Subcutaneous adipose tissue (tissue), 4 donors: ENCODE results near the gene TPD52L3. TPM values are rescaled to one million over a fixed set of nuclear protein-coding genes. Genes with fewer than 3 reads are reported as not detected.

Experiments used
- CTCF ChIP-seq: fragments of 450-650 bp; IDR thresholded peaks from one replicate; pipeline ENCODE4 v1.5.1; 2016; ENCODE audit warnings: low read depth, mild to moderate bottlenecking, control low read depth, antibody characterized with exemption, moderate library complexity
- total RNA-seq, 4 donors: library from RNA; depleted of rRNA; stranded (reverse); fragments of >200 nt; gene quantifications; one replicate each; pipeline ENCODE4 v1.1.0, GENCODE V29; 2016

Gene TPD52L3
- not detected for total RNA-seq

GRCh38 chr9:6328103-6328502, at the start of gene TPD52L3:
Gene TPD52L3, plus strand, starts transcription at chr9:6328375. Its CDS starts 221 bp downstream, at chr9:6328596.
- TF ChIP-seq CTCF: no peak

- no peak for TF ChIP-seq CTCF
Measured at GRCh38 chr9:6301858-6302257, 26.3 kb upstream of the TPD52L3 start.

- TF ChIP-seq CTCF: no peak
Measured at GRCh38 chr9:6302417-6302816, 25.8 kb upstream of the TPD52L3 start.

GRCh38 chr9:6304232-6304631, 23.9 kb upstream of the TPD52L3 start:
- no peak for TF ChIP-seq CTCF

GRCh38 chr9:6305954-6306563, 22.1 kb upstream of the TPD52L3 start:
- TF ChIP-seq CTCF: no peak

- no peak for TF ChIP-seq CTCF
Measured at GRCh38 chr9:6307551-6308096, 20.6 kb upstream of the TPD52L3 start.

- no peak for TF ChIP-seq CTCF
Measured at GRCh38 chr9:6330958-6331634, 2.9 kb downstream of the TPD52L3 start.
